Gastroesophageal sphincter (tissue), 3 donors: ENCODE results near the gene SNX14.

Experiments used
- EP300 ChIP-seq: sonication (generic); formaldehyde crosslinking; IDR thresholded peaks from one replicate; pipeline ENCODE4 v1.6.1; 2017; ENCODE audit warnings: antibody characterized with exemption, mild to moderate bottlenecking
- POLR2A ChIP-seq, 2 donors: fragments of 450-650 bp; IDR thresholded peaks; one replicate each; pipeline ENCODE4 v1.6.1; 2017; ENCODE audit warnings: antibody characterized with exemption in 2 of 2, mild to moderate bottlenecking in 2 of 2, moderate library complexity in 1 of 2
- POLR2AphosphoS5 ChIP-seq: sonication (generic); formaldehyde crosslinking; IDR thresholded peaks from one replicate; pipeline ENCODE4 v1.6.1; 2017; ENCODE audit warnings: antibody characterized with exemption
- TF ChIP-seq, protein P1 (sequence below), 4 experiments: fragments of 200-600 bp in 2 of 4; fragments of 450-650 bp in 2 of 4; sonication (generic) in 1 of 4; IDR thresholded peaks; one replicate each; pipeline ENCODE4 v1.5.1; 2017 to 2019; ENCODE audit warnings: antibody characterized with exemption in 4 of 4, mild to moderate bottlenecking in 2 of 4, moderate library complexity in 2 of 4

DNA sequence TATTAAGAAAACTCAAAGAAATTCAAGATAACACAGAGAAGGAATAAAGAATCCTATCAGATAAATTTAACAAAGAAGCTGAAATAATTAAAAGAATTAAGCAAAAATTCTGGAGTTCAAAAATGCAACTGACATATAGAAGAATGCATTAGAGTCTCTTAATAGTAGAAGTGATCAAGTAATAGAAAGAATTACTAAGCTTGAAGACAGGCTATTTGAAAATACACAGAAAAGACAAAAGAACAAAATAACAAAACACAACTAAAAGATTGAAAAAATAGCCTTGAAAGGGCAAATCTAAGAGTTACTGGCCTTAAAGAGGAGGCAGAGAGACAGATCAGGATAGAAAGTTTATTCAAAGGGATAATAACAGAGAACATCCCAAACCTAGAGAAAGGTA, 12.1 kb downstream of the SNX14 start:
- TF ChIP-seq, protein P1, sequence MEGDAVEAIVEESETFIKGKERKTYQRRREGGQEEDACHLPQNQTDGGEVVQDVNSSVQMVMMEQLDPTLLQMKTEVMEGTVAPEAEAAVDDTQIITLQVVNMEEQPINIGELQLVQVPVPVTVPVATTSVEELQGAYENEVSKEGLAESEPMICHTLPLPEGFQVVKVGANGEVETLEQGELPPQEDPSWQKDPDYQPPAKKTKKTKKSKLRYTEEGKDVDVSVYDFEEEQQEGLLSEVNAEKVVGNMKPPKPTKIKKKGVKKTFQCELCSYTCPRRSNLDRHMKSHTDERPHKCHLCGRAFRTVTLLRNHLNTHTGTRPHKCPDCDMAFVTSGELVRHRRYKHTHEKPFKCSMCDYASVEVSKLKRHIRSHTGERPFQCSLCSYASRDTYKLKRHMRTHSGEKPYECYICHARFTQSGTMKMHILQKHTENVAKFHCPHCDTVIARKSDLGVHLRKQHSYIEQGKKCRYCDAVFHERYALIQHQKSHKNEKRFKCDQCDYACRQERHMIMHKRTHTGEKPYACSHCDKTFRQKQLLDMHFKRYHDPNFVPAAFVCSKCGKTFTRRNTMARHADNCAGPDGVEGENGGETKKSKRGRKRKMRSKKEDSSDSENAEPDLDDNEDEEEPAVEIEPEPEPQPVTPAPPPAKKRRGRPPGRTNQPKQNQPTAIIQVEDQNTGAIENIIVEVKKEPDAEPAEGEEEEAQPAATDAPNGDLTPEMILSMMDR (IDR thresholded peaks at IDR 0.05) = no peak
- no peak for TF ChIP-seq EP300
- TF ChIP-seq POLR2AphosphoS5 = no peak
- TF ChIP-seq POLR2A (IDR thresholded peaks at IDR 0.05) = no peak
